Muscle of arm (tissue), 14 donors: ENCODE measurements around the gene FIGNL1. TPM values are rescaled to one million over a fixed set of nuclear protein-coding genes. Genes with fewer than 3 reads are reported as not detected.

Source experiments
- DNase-seq: peaks from one replicate; pipeline ENCODE4 v3.0.0-alpha.2; 2013
- long read RNA-seq, 11 donors: transcript quantifications; one replicate each; lab custom pipeline, GENCODE V29; 2026
- polyA plus RNA-seq, 12 donors: library from polyadenylated mRNA; unstranded; fragments of 120-200 nt; gene quantifications; one replicate each; pipeline ENCODE4 v1.2.1, GENCODE V29; 2013; ENCODE audit not compliant: insufficient read length in 12 of 12

The FIGNL1 gene
- polyA plus RNA-seq, result 10 to 100 TPM in 11 of 12 donors, not detected in 1; 11.2 to 31.0 (median 20.0) TPM
- long read RNA-seq, donor 1, partial matches to known transcripts, result 0 of 4 reads
- long read RNA-seq, donor 1, other reads (novel, unspliced or antisense), result 0 of 4 reads
- long read RNA-seq, donor 2, partial matches to known transcripts, result 0 of 4 reads
- long read RNA-seq, donor 2, other reads (novel, unspliced or antisense), result 0 of 4 reads
- long read RNA-seq, donor 3, result 0 reads
- long read RNA-seq, donor 4, result 0 reads
- long read RNA-seq, donor 5, partial matches to known transcripts, result 0 of 4 reads
- long read RNA-seq, donor 5, other reads (novel, unspliced or antisense), result 0 of 4 reads
- long read RNA-seq, donor 6, partial matches to known transcripts, result 0 of 5 reads
- long read RNA-seq, donor 6, other reads (novel, unspliced or antisense), result 0 of 5 reads
- long read RNA-seq, donor 7, partial matches to known transcripts, result 0 of 2 reads
- long read RNA-seq, donor 7, other reads (novel, unspliced or antisense), result 0 of 2 reads
- long read RNA-seq, donor 8, partial matches to known transcripts, result 0 of 2 reads
- long read RNA-seq, donor 8, other reads (novel, unspliced or antisense), result 0 of 2 reads
- long read RNA-seq, donor 9, partial matches to known transcripts, result 0 of 3 reads
- long read RNA-seq, donor 9, other reads (novel, unspliced or antisense), result 0 of 3 reads
- long read RNA-seq, donor 10, partial matches to known transcripts, result 0 of 1 reads
- long read RNA-seq, donor 10, other reads (novel, unspliced or antisense), result 0 of 1 reads
- long read RNA-seq, donor 11, partial matches to known transcripts, result 0 of 3 reads
- long read RNA-seq, donor 11, other reads (novel, unspliced or antisense), result 0 of 3 reads

- DNase-seq, result peak; percentile 72
Measured at GRCh38 chr7:50449881-50450589, at the start of gene FIGNL1. Gene FIGNL1, minus strand, starts transcription at chr7:50450350. Its CDS starts 3,063 bp downstream, at chr7:50447287.

DNA sequence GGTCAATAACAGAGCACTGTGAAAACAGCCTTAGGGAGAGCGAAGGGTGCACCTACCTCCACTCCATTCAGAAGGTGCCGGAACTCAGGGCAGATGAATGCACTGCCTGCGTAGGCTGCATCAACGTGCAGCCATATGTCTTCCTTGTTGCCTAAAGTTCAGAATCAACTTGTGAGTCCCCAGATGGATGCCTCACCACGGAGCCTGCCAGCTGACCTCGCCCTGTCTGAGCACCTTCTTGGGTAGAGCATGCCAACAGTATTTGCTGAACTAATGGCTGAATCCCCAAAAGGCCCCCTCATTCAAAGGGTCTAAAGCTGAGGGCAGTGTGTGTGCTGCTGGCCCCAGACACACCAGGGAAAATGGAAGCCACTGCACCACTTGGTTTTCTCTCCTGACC is 48.9 kb upstream of the FIGNL1 start:
- DNase-seq, result no peak

DNA sequence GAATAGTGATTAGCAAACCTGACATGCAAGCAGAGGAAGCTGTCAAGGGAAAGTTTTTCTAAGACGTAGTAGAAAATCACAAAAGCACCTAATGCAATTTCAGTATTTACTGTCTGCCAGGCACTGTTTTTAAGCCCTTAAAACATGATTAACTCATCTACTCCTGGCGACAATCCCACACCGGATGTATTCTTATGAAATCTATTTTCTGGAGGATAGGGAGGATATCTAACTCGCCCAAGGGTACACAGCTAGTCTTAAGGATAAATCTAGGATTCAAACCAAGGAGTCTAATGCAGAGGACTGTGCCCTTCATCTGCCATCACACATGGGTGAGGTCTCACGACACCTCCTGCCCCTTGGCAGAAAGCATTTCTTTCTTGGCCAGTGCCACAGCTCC is 47.8 kb upstream of the FIGNL1 start:
- DNase-seq, result no peak

GRCh38 chr7:50497068-50497642 is 47.0 kb upstream of the FIGNL1 start:
- no peak for DNase-seq

DNA sequence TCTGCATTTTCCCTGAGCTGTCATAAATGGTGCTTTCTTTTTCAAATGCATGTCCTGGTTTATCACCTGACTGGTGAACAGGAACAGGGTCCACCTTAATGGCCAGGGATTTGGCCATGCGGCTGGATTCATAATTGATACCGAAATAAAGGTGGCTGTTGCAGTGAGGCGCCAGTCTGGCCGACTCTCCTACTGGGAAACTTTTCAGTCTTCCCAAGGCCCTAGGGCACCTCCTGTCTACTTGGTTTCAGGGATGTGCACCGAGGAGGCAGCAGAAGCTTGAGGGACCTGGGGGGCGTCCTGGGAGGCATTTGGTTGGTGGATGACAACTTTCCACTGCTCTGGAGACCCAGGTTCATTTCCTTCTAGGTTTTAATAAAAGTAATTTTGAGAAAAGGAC is 46.4 kb upstream of the FIGNL1 start:
- DNase-seq, result no peak

DNA sequence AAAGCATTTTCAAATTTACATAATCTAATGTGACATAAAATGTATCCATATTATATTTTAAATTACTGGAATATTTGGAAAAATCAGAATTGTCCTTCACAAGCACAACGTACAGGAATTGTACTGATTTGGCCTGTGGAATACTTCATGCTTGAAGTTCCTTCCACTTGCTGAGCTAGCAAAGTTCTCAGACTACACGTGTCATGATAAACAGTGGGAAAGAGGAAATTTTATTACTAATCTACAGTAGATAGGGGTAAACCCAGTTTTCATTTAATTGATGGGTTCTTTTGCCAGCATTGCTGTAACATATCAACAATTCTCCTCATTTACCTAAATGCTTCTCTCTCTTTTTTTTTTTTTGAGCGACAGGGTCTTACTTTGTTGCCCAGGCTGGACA is 45.6 kb upstream of the FIGNL1 start:
- no peak for DNase-seq

DNA sequence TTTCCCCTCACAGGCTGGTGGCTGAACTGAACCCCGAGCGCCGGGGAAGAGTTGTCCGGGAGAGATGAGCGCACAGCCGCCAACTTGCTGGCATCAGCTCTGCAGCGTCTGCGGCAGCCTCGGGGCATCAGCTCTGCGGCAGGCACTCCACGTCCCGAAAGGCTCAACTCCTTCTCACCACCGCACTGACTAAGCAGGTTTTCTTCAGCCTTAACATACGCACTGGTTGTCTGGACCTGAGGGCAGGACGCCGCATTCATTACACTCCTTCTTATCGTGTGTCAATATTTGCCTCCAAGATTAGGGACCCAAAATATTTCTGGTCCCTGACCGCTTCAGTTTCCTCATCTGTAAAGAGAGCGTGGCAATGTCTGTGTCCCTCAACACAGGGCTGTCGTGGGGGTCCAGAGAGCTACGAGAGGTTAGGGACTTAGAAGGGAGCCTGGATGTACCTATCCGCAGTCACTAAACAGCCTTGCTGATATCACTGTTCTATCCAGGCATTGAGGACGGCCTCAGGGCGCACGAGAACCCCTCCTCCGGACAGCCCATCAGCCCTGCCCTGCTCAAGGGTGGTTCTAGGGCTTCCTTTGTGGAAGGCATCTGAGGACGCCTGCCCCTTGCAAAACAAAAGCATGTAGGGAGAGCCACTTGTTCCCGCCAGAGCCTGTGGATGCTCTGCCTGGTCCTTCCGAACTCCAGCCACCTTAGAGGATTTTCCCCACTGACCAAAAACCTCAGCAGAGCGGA is 42.8 kb upstream of the FIGNL1 start:
- no peak for DNase-seq

DNA sequence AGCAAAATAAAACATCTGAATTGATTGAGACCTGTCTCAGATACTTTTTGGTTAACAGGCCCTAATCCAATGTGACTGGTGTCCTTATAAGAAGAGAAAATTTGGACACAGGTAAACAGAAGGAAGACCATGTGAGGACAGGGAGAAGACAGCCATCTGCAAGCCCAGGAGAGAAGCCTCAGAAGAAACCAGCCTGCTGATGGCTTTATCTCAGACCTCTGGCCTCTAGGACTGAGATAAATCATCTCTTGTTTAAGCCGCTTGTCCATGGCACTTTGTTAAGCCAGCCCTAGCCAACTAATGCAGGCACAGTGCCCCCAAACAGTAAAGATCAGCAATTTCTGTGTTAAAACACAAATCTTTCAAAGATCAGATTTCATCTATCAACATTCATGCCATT is 41.8 kb upstream of the FIGNL1 start:
- no peak for DNase-seq

- no peak for DNase-seq
Measured at GRCh38 chr7:50491209-50491608, 41.1 kb upstream of the FIGNL1 start.

DNA sequence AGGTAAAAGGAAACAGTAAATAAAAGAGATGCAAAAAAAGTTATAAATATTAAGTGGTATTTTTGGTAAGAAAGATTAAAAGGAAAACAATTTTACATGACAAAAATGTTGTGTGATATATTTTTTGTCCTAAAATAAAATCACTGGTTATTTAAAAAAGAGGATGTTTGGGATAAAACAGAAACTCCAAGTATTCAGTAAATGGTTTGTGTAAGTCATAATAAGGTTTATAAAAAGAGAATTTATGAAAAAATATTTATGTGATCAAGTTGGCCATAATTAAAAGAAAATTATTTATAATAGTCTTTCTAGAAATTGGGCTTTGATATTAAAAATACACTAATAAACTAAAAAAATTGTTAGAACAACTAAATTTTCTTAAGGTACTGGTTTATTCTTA is 38.2 kb upstream of the FIGNL1 start:
- DNase-seq, result no peak

- DNase-seq, result no peak
Measured at GRCh38 chr7:50486512-50486911, 36.4 kb upstream of the FIGNL1 start.

GRCh38 chr7:50481867-50482266 is 31.7 kb upstream of the FIGNL1 start:
- no peak for DNase-seq

DNA sequence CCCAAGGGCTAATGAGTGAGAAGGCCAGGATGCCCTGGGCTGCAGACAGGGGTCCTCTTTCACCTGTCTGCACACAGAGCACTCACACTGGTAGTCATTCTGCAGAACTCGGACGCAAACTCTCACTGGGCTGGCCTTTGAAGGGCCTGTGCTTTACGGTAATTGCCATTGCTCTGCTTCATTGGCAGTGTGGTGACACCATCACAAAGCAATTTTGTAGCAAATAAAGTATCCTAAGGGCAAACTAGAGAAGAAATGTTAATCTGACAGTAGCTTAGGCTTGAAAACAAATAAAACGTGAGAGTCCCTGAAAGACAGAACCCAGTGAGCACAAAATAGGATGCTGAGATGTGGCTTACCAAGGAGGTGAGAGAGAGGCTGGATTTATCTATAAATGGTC is 30.6 kb upstream of the FIGNL1 start:
- no peak for DNase-seq

DNA sequence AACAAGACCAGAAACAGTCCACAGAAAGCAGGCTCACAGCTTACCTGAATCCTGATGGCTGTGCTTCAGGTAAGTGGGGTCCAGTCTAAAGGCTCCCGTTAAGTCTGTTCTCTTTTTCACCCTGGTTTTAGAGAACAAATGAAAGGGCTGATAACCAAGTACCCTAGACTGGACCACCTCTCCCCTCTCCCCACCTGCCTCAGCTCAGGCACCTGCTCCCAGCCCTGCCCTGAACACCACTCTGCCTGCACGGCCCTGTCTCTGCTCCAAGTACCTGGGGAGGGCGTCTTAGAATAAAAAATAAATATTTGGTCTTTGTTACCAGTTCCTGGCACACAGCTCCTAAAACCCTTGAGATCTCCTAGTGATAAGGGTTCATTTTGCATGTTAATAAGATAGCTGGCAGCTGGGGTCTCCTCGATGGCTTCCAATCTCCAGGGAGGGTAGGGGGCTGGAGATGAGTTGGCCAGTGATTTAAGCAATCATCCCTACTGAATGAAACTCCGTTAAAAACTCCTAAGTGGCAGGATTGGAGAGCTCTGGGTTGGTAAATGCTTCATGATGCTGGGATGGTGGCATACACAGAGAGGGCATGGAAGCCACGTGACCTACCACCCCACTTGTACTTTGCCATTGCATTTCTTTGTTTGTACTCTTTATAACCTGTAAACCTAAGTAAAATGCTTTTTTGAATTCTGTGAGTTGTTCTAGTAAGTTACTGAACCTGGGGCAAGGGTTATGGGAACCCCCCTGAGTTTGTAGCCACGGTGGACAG is 29.8 kb upstream of the FIGNL1 start:
- no peak for DNase-seq

GRCh38 chr7:50477640-50478039 is 27.5 kb upstream of the FIGNL1 start:
- no peak for DNase-seq

DNA sequence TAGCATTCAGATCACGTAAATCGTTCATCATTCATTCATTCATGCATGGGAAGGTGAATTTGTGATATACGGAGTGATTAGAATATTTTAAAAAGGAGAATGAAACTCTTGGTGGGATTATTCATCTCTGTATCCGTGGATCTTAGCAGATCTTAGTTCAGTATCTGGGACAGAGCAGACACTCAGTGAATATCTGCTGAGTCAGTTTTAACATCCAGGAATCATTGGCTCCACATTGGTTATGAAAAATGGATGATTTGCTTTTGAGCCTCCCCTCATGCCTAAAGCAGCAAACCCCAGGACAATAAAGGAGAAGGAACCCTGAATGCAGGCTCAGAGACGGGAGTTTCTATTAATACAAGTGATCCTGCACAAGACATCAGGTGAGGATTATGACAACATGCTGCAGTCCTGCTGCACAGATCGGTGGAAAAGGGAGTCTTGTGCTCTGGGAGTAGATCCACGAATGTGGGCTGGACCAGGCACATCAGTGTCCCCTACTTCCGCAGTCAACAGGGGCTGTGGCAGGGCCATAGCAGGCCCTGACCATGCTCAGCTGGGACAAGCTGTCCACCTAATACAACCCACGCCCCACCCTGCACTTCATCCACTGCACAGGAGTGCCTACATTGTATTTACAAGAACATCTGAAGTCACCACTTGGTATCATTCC is 26.9 kb upstream of the FIGNL1 start:
- no peak for DNase-seq

DNA sequence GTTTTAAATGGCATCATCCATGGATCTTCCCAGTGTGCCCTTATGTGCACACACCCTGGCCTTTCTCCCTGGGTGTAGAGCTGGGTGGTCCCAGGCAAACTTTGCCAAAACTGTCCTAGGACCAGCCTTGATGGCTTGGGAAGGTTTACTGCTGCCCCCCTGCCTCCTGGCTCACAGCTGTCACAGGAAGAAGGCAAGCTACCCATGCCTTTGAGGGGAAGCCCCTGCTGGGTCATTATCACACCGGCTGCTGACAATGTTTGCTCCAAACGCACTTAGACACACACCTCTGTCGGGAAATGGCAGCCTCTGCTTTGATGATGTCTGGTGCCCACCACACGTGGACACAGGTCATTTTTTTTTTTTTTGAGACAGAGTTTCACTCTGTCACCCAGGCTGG is 25.2 kb upstream of the FIGNL1 start:
- no peak for DNase-seq

DNA sequence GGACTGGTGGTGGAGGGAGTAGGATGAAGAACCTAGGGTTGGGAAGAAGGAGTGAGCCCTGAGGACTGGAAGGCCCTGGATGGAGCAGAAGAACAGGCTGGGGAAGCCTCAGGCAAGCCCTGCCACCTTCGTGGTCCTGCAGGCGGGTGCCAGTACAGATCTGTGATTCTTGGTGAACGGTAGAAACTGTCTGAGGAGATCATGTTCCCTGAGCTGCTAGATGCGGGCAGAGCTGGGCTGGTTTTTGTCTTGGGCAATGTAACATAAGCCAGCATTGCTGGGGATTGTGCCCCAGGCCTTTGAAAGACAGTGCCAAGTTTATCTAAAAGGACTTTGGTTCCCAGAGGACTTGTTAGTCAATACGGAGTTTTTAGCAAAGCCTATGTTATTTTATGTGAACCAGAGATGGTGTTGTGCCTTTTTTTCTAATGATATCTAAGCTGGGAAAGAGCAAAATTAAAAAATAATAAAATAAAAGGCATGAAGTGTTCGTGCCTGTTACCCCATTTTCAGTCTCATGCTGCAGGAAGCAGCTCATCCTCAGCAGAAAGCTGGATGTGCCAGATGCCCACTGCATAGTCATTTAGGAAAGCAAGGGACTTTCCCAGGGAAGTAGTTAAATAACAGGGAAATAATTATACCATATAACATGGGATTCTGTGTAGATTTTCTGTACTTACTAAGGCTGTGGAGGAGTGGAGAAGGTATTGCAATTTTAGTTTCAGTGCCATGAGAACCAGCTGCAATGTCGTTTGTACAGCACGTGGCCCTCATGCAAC is 24.4 kb upstream of the FIGNL1 start:
- no peak for DNase-seq

GRCh38 chr7:50473531-50473930 is 23.4 kb upstream of the FIGNL1 start:
- DNase-seq, result no peak
